HCT116 (cell line): ENCODE results near the gene CAB39L. TPM values are rescaled to one million over a fixed set of nuclear protein-coding genes. Genes with fewer than 3 reads are reported as not detected.

ENCODE experiments used
- ATAC-seq: fragments of 200-7000 bp; cut with Tn5 transposase; 2 replicates; pipeline ENCODE4 v1.9.1; 2020; ENCODE audit warnings: mild to moderate bottlenecking, moderate library complexity
- BruUV-seq: library from RNA; stranded (reverse); fragments of 400-500 nt; replicated peaks from 2 replicates; lab custom pipeline; 2021; lab: Mats Ljungman, UMichigan
- CTCF ChIA-PET: fragments of 300-600 bp; sonication (Branson Sonifier 250); formaldehyde crosslinking; loops from one replicate; lab custom pipeline; 2021; ENCODE audit warnings: antibody characterized with exemption; lab: Charles Lee
- POLR2A ChIA-PET: fragments of 300-600, 350-600 bp; sonication (Branson Sonifier 250); formaldehyde crosslinking; loops from one replicate; lab custom pipeline; 2021; ENCODE audit warnings: antibody characterized with exemption; lab: Charles Lee
- RAD21 ChIA-PET, 2 experiments: fragments of 300-600 bp; sonication (Branson Sonifier 250); formaldehyde crosslinking; loops; one replicate each; lab custom pipeline; 2023; ENCODE audit warnings: low total read pairs in 2 of 2; ENCODE audit not compliant: uncharacterized antibody in 2 of 2, unreplicated experiment in 2 of 2, low non-redundant PET in 1 of 2; lab: Charles Lee
- DNase-seq: peaks from one replicate; pipeline ENCODE4 v3.0.0-alpha.2; 2010; ENCODE audit warnings: low read depth, low spot score
- H2AFZ ChIP-seq: fragments of 200-600 bp; shearing (Covaris generic), sonication (generic); 2 replicates; pipeline ENCODE4 v1.6.1; 2017; ENCODE audit warnings: low read depth, mixed run types, mixed read lengths, antibody characterized with exemption, low read length; ENCODE audit not compliant: poor library complexity, severe bottlenecking
- H3K27ac ChIP-seq: 2 replicates; pipeline ENCODE4 v1.5.1; 2012; ENCODE audit warnings: low read depth, low read length
- H3K27me3 ChIP-seq: fragments of 200-600 bp; sonication (generic); 2 replicates; pipeline ENCODE4 v1.6.1; 2016; ENCODE audit warnings: mixed run types, low read length, mixed read lengths; ENCODE audit not compliant: insufficient read depth
- H3K36me3 ChIP-seq, 2 experiments: fragments of 200-500 bp in 1 of 2; fragments of 200-600 bp in 1 of 2; sonication (Bioruptor generic) in 1 of 2; sonication (generic) in 1 of 2; 2 replicates each; pipeline versions ENCODE4 v1.5.1 to v1.6.1; 2014 to 2016; ENCODE audit warnings: low read length in 2 of 2, inconsistent platforms in 1 of 2, mixed read lengths in 1 of 2, mixed run types in 1 of 2; ENCODE audit not compliant: insufficient read depth in 2 of 2, control insufficient read depth in 1 of 2
- H3K4me1 ChIP-seq, 2 experiments: fragments of 200-600 bp in 1 of 2; sonication (generic) in 1 of 2; 2 replicates each; pipeline versions ENCODE4 v1.5.1 to v1.6.1; 2012 to 2017; ENCODE audit warnings: low read length in 2 of 2, inconsistent platforms in 1 of 2, mild to moderate bottlenecking in 1 of 2, mixed read lengths in 1 of 2, mixed run types in 1 of 2, moderate library complexity in 1 of 2; ENCODE audit not compliant: insufficient read depth in 2 of 2, control insufficient read depth in 1 of 2
- H3K4me2 ChIP-seq: fragments of 200-600 bp; sonication (generic); 2 replicates; pipeline ENCODE4 v1.6.1; 2017; ENCODE audit warnings: mixed run types, low read length, mixed read lengths
- H3K4me3 ChIP-seq, 2 experiments: fragments of 200-600 bp in 1 of 2; sonication (generic) in 1 of 2; replicated peaks in 1 of 2; 2 replicates each; pipeline ENCODE4 v1.5.1; 2011 to 2016; ENCODE audit warnings: low read length in 2 of 2, control low read depth in 1 of 2, low read depth in 1 of 2, mild to moderate bottlenecking in 1 of 2, mixed read lengths in 1 of 2, mixed run types in 1 of 2
- H3K79me2 ChIP-seq: fragments of 200-600 bp; sonication (generic); 2 replicates; pipeline ENCODE4 v1.6.1; 2017; ENCODE audit warnings: mild to moderate bottlenecking, mixed run types, low read length, moderate library complexity, mixed read lengths; ENCODE audit not compliant: insufficient read depth
- H3K9ac ChIP-seq: fragments of 200-600 bp; sonication (generic); 2 replicates; pipeline ENCODE4 v1.6.1; 2016; ENCODE audit warnings: low read length, mixed read lengths
- H3K9me2 ChIP-seq: fragments of 200-600 bp; sonication (generic), shearing (Covaris generic); 2 replicates; pipeline ENCODE4 v1.6.1; 2017; ENCODE audit warnings: mixed run types, mild to moderate bottlenecking, moderate library complexity; ENCODE audit not compliant: insufficient read depth
- H3K9me3 ChIP-seq, 2 experiments: fragments of 200-500 bp in 1 of 2; fragments of 200-600 bp in 1 of 2; sonication (Bioruptor generic) in 1 of 2; sonication (generic) in 1 of 2; 2 replicates each; pipeline ENCODE4 v1.6.1; 2014 to 2017; ENCODE audit warnings: low read length in 2 of 2, mixed read lengths in 2 of 2, inconsistent platforms in 1 of 2, low read depth in 1 of 2, mild to moderate bottlenecking in 1 of 2, mixed run types in 1 of 2, moderate library complexity in 1 of 2; ENCODE audit not compliant: control insufficient read depth in 1 of 2, insufficient read depth in 1 of 2
- H4K20me1 ChIP-seq: fragments of 200-600 bp; sonication (generic), shearing (Covaris generic); 2 replicates; pipeline ENCODE4 v1.6.1; 2017; ENCODE audit warnings: mixed run types, mild to moderate bottlenecking, moderate library complexity; ENCODE audit not compliant: insufficient read depth
- ATF3 ChIP-seq: IDR thresholded peaks from 2 replicates; pipeline ENCODE4 v1.6.1; 2012
- CBX3 ChIP-seq: IDR thresholded peaks from 2 replicates; pipeline ENCODE4 v1.6.1; 2012; ENCODE audit warnings: low read depth
- EGR1 ChIP-seq: IDR thresholded peaks from 2 replicates; pipeline ENCODE4 v1.6.1; 2012; ENCODE audit warnings: low read depth
- EZH2phosphoT487 ChIP-seq: fragments of 200-600 bp; IDR thresholded peaks from 2 replicates; pipeline ENCODE4 v1.6.1; 2018; ENCODE audit warnings: antibody characterized with exemption, borderline replicate concordance
- POLR2AphosphoS5 ChIP-seq: IDR thresholded peaks from 2 replicates; pipeline ENCODE4 v1.6.1; 2011; ENCODE audit warnings: mild to moderate bottlenecking, low read depth, low read length, moderate library complexity
- RAD21 ChIP-seq: IDR thresholded peaks from 2 replicates; pipeline ENCODE4 v1.6.1; 2012; ENCODE audit warnings: low read depth, mild to moderate bottlenecking
- SRF ChIP-seq: IDR thresholded peaks from 2 replicates; pipeline ENCODE4 v1.6.1; 2012; ENCODE audit warnings: low read depth
- YY1 ChIP-seq: IDR thresholded peaks from 2 replicates; pipeline ENCODE4 v1.6.1; 2011; ENCODE audit warnings: low read length, low read depth, moderate library complexity, mild to moderate bottlenecking; ENCODE audit not compliant: insufficient replicate concordance; ENCODE audit errors: extremely low read depth
- ZBTB33 ChIP-seq: IDR thresholded peaks from 2 replicates; pipeline ENCODE4 v1.6.1; 2011; ENCODE audit warnings: mild to moderate bottlenecking, low read length, moderate library complexity; ENCODE audit not compliant: insufficient replicate concordance; ENCODE audit errors: extremely low read depth
- ZNF274 ChIP-seq: fragments of 200-500 bp; sonication (Bioruptor generic); IDR thresholded peaks from 2 replicates; pipeline ENCODE4 v1.6.1; 2014; ENCODE audit warnings: mild to moderate bottlenecking, low read depth, low read length, inconsistent platforms
- intact Hi-C: fragments of 100-400 bp; cut with micrococcal nuclease; formaldehyde crosslinking; loops from 2 replicates; pipeline ENCODE4 v1.10.0; 2022
- total RNA-seq: library from RNA; stranded (reverse); gene quantifications from one replicate; pipeline ENCODE4 v1.2.1, GENCODE V29; 2021; ENCODE audit not compliant: unreplicated experiment

The CAB39L gene
- total RNA-seq, 1 experiment from 2014 or later, result 6.1 TPM

GRCh38 chr13:49399801-49400472 lies 43.9 kb downstream of the CAB39L start:
- CTCF ChIA-PET, result no interaction called here

More at GRCh38 chr13:49399801-49400472, 43.9 kb downstream of the CAB39L start:
- Histone ChIP-seq H3K4me1 (no peaks in the 10 kb centered on the region), H2AFZ (no peak overlapping the region), H3K4me3 (no peak overlapping the region), H3K4me2 (no peak overlapping the region), H3K9ac (no peak overlapping the region), H3K36me3 (no peaks in the 10 kb centered on the region), H3K9me3 (no peaks in the 10 kb centered on the region), H4K20me1 (no peaks in the 10 kb centered on the region), H3K79me2 (no peaks in the 10 kb centered on the region), H3K27ac (no peak overlapping the region), H3K9me2 (no peaks in the 10 kb centered on the region), H3K27me3 (no peaks in the 10 kb centered on the region)
- no peak for DNase-seq
- ChIA-PET POLR2A (no interaction called here), RAD21 (no interaction called here)
- ATAC-seq, result no peak
- TF ChIP-seq YY1, result no peak
- TF ChIP-seq SRF, result no peak
- no peak for TF ChIP-seq EGR1
- TF ChIP-seq POLR2AphosphoS5, result no peak
- TF ChIP-seq EZH2phosphoT487, result no peak
- TF ChIP-seq RAD21, result no peak
- TF ChIP-seq CBX3, result no peak
- TF ChIP-seq ZBTB33, result no peak
- TF ChIP-seq ATF3, result no peak
- no peak for TF ChIP-seq ZNF274
- no TSS peak for BruUV-seq
- intact Hi-C loops, result no loop called here
